K562 (cell line): Measurements from ENCODE around the gene PCED1B. TPM values are rescaled to one million over a fixed set of nuclear protein-coding genes. Genes with fewer than 3 reads are reported as not detected.
A peak's percentile ranks its signal among the peaks of the same experiment; 100 is the strongest.

Source experiments
- ATAC-seq: fragments of 200-7000 bp; cut with Tn5 transposase; 3 replicates; pipeline ENCODE4 v1.9.1; 2020; ENCODE audit warnings: moderate library complexity
- BruUV-seq: library from RNA; stranded (reverse); fragments of 400-500 nt; replicated peaks from 2 replicates; lab custom pipeline; 2021; lab: Mats Ljungman, UMichigan
- CTCF ChIA-PET: fragments of 300-600 bp; formaldehyde crosslinking; extraction: SDS; loops from one replicate; lab custom pipeline; 2021; ENCODE audit warnings: low intra/inter-chr PET ratio; lab: Yijun Ruan, JAX
- POLR2A ChIA-PET: fragments of 300-600, 350-650 bp; sonication (Branson Sonifier 250); formaldehyde crosslinking; extraction: SDS; loops from one replicate; lab custom pipeline; 2021; ENCODE audit warnings: antibody characterized with exemption, inconsistent platforms; lab: Yijun Ruan, JAX
- DNase-seq, 4 experiments: peaks; one replicate each; pipeline versions ENCODE4 v3.0.0 to v3.0.0-alpha.2; 2011 to 2018; ENCODE audit warnings: low spot score in 3 of 4, mixed read lengths in 3 of 4; ENCODE audit errors: extremely low read depth in 1 of 4
- FAIRE-seq: peaks from 2 replicates; lab custom pipeline; 2011; peaks lifted over from hg19 to GRCh38; lab: Jason Lieb, UNC
- H2AFZ ChIP-seq: 2 replicates; pipeline ENCODE4 v1.6.0; 2011; ENCODE audit warnings: low read depth, low read length, control low read depth, inconsistent platforms
- H3K27ac ChIP-seq: fragments of 200-600 bp; 3 replicates; pipeline ENCODE4 v1.8.0; 2011; ENCODE audit warnings: low read depth, mild to moderate bottlenecking, control low read depth, inconsistent platforms, low read length, moderate library complexity, mixed read lengths; ENCODE audit errors: extremely low read depth
- H3K27me3 ChIP-seq, 2 experiments: fragments of 300-600 bp in 1 of 2; 2 replicates in 1 of 2; 3 replicates in 1 of 2; pipeline versions ENCODE4 v1.6.0 to v1.8.0; 2011; ENCODE audit warnings: inconsistent platforms in 2 of 2, low read length in 2 of 2, mild to moderate bottlenecking in 1 of 2, mixed read lengths in 1 of 2, moderate library complexity in 1 of 2; ENCODE audit not compliant: control insufficient read depth in 2 of 2, insufficient read depth in 2 of 2
- H3K36me3 ChIP-seq: fragments of 300-600 bp; 3 replicates; pipeline ENCODE4 v1.8.0; 2011; ENCODE audit warnings: mild to moderate bottlenecking, low read length, inconsistent platforms; ENCODE audit not compliant: control insufficient read depth, insufficient read depth
- H3K4me1 ChIP-seq, 2 experiments: fragments of 200-600 bp in 1 of 2; replicated peaks in 1 of 2; 2 replicates in 1 of 2; 3 replicates in 1 of 2; pipeline versions ENCODE4 v1.5.1 to v1.8.0; 2011; ENCODE audit warnings: inconsistent platforms in 2 of 2, low read length in 2 of 2, mild to moderate bottlenecking in 1 of 2, mixed read lengths in 1 of 2, moderate library complexity in 1 of 2; ENCODE audit not compliant: control insufficient read depth in 2 of 2, insufficient read depth in 2 of 2
- H3K4me2 ChIP-seq: 2 replicates; pipeline ENCODE4 v1.6.1; 2011; ENCODE audit warnings: low read length, control low read depth, inconsistent platforms, mixed read lengths; ENCODE audit not compliant: insufficient read depth
- H3K4me3 ChIP-seq: fragments of 200-600 bp; sonication (generic), shearing (Covaris generic); 2 replicates; pipeline ENCODE4 v1.5.1; 2016; ENCODE audit warnings: control low read depth, inconsistent platforms
- H3K79me2 ChIP-seq: fragments of 200-600 bp; 3 replicates; pipeline ENCODE4 v1.8.0; 2011; ENCODE audit warnings: low read length, inconsistent platforms; ENCODE audit not compliant: control insufficient read depth, insufficient read depth
- H3K9ac ChIP-seq, 2 experiments: 2 replicates each; pipeline versions ENCODE4 v1.6.0 to v1.6.1; 2011; ENCODE audit warnings: low read depth in 2 of 2, low read length in 2 of 2, control low read depth in 1 of 2, inconsistent platforms in 1 of 2, mild to moderate bottlenecking in 1 of 2, mixed read lengths in 1 of 2; ENCODE audit not compliant: insufficient read depth in 1 of 2
- H3K9me1 ChIP-seq: one replicate; pipeline ENCODE4 v1.6.0; 2011; ENCODE audit warnings: inconsistent platforms, mild to moderate bottlenecking, low read length, moderate library complexity; ENCODE audit not compliant: control insufficient read depth, insufficient read depth
- H3K9me3 ChIP-seq: replicated peaks from 2 replicates; pipeline ENCODE4 v1.5.1; 2011; ENCODE audit warnings: low read depth, low read length, inconsistent platforms; ENCODE audit not compliant: control insufficient read depth, insufficient read depth
- H4K20me1 ChIP-seq: replicated peaks from 2 replicates; pipeline ENCODE4 v1.6.1; 2011; ENCODE audit warnings: low read length, inconsistent platforms, mixed read lengths; ENCODE audit not compliant: control insufficient read depth, insufficient read depth
- BRCA1 ChIP-seq, 2 experiments: fragments of 450-650 bp in 1 of 2; sonication (generic) in 1 of 2; formaldehyde crosslinking in 1 of 2; IDR thresholded peaks; 2 replicates each; pipeline versions ENCODE4 v1.5.0 to v1.6.1; 2017 to 2020; ENCODE audit warnings: mild to moderate bottlenecking in 1 of 2, missing genetic modification reagents in 1 of 2
- CBX5 ChIP-seq: IDR thresholded peaks from 2 replicates; pipeline ENCODE4 v1.6.1; 2014; ENCODE audit warnings: low read depth, borderline replicate concordance
- EP300 ChIP-seq: IDR thresholded peaks from 2 replicates; pipeline ENCODE4 v1.6.1; 2012; ENCODE audit warnings: low read length, improper control_type of control experiment
- ETS1 ChIP-seq: conservative IDR thresholded peaks from 2 replicates; pipeline ENCODE4 v1.6.1; 2011; ENCODE audit warnings: low read depth, mild to moderate bottlenecking, low read length; ENCODE audit not compliant: control insufficient read depth
- FOXJ2 ChIP-seq: fragments of 200-800 bp; sonication (Bioruptor generic); IDR thresholded peaks from 2 replicates; pipeline ENCODE4 v1.6.1; 2016; ENCODE audit warnings: missing genetic modification characterization, missing compliant biosample characterization
- HOXB6 ChIP-seq: fragments of 250-450 bp; sonication (Bioruptor Pico); IDR thresholded peaks from 2 replicates; pipeline ENCODE4 v1.5.1; 2022; ENCODE audit warnings: mild to moderate bottlenecking, borderline replicate concordance
- KLF13 ChIP-seq: fragments of 450-650 bp; IDR thresholded peaks from 2 replicates; pipeline ENCODE4 v1.6.1; 2016; ENCODE audit warnings: missing genetic modification characterization, low read depth, mild to moderate bottlenecking, missing compliant biosample characterization, moderate library complexity, borderline replicate concordance
- L3MBTL2 ChIP-seq: fragments of 450-650 bp; IDR thresholded peaks from 2 replicates; pipeline ENCODE4 v1.6.1; 2016; ENCODE audit warnings: mild to moderate bottlenecking, moderate library complexity
- LCOR ChIP-seq: sonication (generic); formaldehyde crosslinking; IDR thresholded peaks from 2 replicates; pipeline ENCODE4 v1.8.0; 2022; ENCODE audit warnings: mild to moderate bottlenecking, missing genetic modification reagents
- MEIS2 ChIP-seq: fragments of 450-650 bp; IDR thresholded peaks from 2 replicates; pipeline ENCODE4 v1.6.1; 2014; ENCODE audit warnings: mild to moderate bottlenecking; ENCODE audit not compliant: partially characterized antibody
- NEUROD1 ChIP-seq: fragments of 150-350 bp; IDR thresholded peaks from 2 replicates; pipeline ENCODE4 v1.6.1; 2014; ENCODE audit warnings: borderline replicate concordance, low read length, low read depth; ENCODE audit not compliant: partially characterized antibody
- SIN3A ChIP-seq, 2 experiments: fragments of 150-350 bp in 1 of 2; IDR thresholded peaks; 2 replicates each; pipeline ENCODE4 v1.6.1; 2011 to 2016; ENCODE audit warnings: borderline replicate concordance in 2 of 2, low read depth in 2 of 2, low read length in 2 of 2, mild to moderate bottlenecking in 2 of 2, moderate library complexity in 2 of 2; ENCODE audit not compliant: control insufficient read depth in 1 of 2
- SMARCC2 ChIP-seq: fragments of 450-650 bp; IDR thresholded peaks from 2 replicates; pipeline ENCODE4 v1.6.1; 2017; ENCODE audit warnings: antibody characterized with exemption, moderate library complexity, mild to moderate bottlenecking, low read depth
- TEAD2 ChIP-seq: fragments of 450-650 bp; IDR thresholded peaks from 2 replicates; pipeline ENCODE4 v1.6.1; 2016; ENCODE audit warnings: missing genetic modification characterization, control low read depth, missing compliant biosample characterization
- TEAD4 ChIP-seq, 2 experiments: sonication (generic) in 1 of 2; formaldehyde crosslinking in 1 of 2; IDR thresholded peaks; 2 replicates each; pipeline versions ENCODE4 v1.6.1 to v1.8.0; 2012 to 2022; ENCODE audit warnings: borderline replicate concordance in 1 of 2, inconsistent platforms in 1 of 2, low read length in 1 of 2, mild to moderate bottlenecking in 1 of 2, missing genetic modification reagents in 1 of 2
- ZKSCAN3 ChIP-seq: fragments of 250-450 bp; sonication (Bioruptor Pico); IDR thresholded peaks from 2 replicates; pipeline ENCODE4 v1.4.0; 2020
- ZNF140 ChIP-seq: fragments of 250-450 bp; sonication (Bioruptor Pico); IDR thresholded peaks from 2 replicates; pipeline ENCODE4 v1.8.0; 2021; ENCODE audit warnings: moderate library complexity, mild to moderate bottlenecking, inconsistent platforms
- ZNF146 ChIP-seq: IDR thresholded peaks from one replicate; pipeline ENCODE4 v1.6.1; 2018; ENCODE audit warnings: missing compliant biosample characterization; ENCODE audit not compliant: unreplicated experiment
- ZNF436 ChIP-seq: fragments of 250-450, 450-650 bp; sonication (Bioruptor Pico); formaldehyde crosslinking; IDR thresholded peaks from 2 replicates; pipeline ENCODE4 v1.7.0; 2020; ENCODE audit warnings: mild to moderate bottlenecking
- ZZZ3 ChIP-seq: fragments of 450-650 bp; IDR thresholded peaks from 2 replicates; pipeline ENCODE4 v1.6.1; 2016; ENCODE audit warnings: antibody characterized with exemption, mild to moderate bottlenecking, moderate library complexity
- WGBS: fragments of 100-300 bp; shearing (Covaris generic); methylation state at CpG from one replicate; pipeline ENCODE4 v1.1.6; 2016; ENCODE audit warnings: low coverage, mixed read lengths; ENCODE audit not compliant: insufficient coverage; ENCODE audit errors: missing lambda C conversion rate; 5-methylcytosine and 5-hydroxymethylcytosine counted together
- in situ Hi-C: fragments of 300-500 bp; cut with MboI; formaldehyde crosslinking; loops from 4 replicates; pipeline ENCODE4 v1.15.0; 2018; ENCODE audit warnings: inconsistent platforms, mixed read lengths
- intact Hi-C: fragments of 100-400 bp; cut with micrococcal nuclease; formaldehyde crosslinking; loops from 2 replicates; pipeline ENCODE4 v1.14.2; 2022
- polyA plus RNA-seq, 8 experiments: library from polyadenylated mRNA; depleted of rRNA in 4 of 8; stranded (reverse) in 5 of 8; unstranded in 3 of 8; fragments of >200 nt; fragmentation: Nextera tagmentation in 2 of 8; fragmentation: Illumina TruSeq in 1 of 8; extraction: Ambion mirVana in 2 of 8; extraction: Trizol in 1 of 8; gene quantifications; 2 replicates each; pipeline versions ENCODE4 v1.2.1 to v1.2.3, GENCODE V29; 2011 to 2014; ENCODE audit warnings: inconsistent platforms in 1 of 8, missing spikeins in 1 of 8
- total RNA-seq, 7 experiments: library from RNA; depleted of rRNA in 6 of 7; stranded (reverse); fragments of >200 nt in 6 of 7; fragmentation: Illumina TruSeq in 2 of 7; extraction: Trizol in 2 of 7; gene quantifications; 2 replicates each; pipeline versions ENCODE4 v1.2.1 to v1.2.3, GENCODE V29; 2011 to 2021; ENCODE audit warnings: low replicate concordance in 1 of 7

Gene PCED1B
- total and polyA plus RNA-seq, 9 of the 15 experiments (the other 6 are each of a cell fraction or from before 2014, with no cell fraction given): 1.2 to 9.3 (median 2.5) TPM

GRCh38 chr12:47156167-47156736 is 76.8 kb downstream of the PCED1B start (continued):
- peak; percentile 5; the same call in 1 of the 2 replicates for TF ChIP-seq EP300
- 0 out of 2 replicates have a peak, but pooled peaks have one; percentile 34 for TF ChIP-seq TEAD2 (tag)
- peak; percentile 27 for TF ChIP-seq NEUROD1
- TF ChIP-seq FOXJ2: peak; percentile 98
- TF ChIP-seq L3MBTL2: peak; percentile 22; the same call in 1 of the 2 replicates
- TF ChIP-seq SIN3A (IDR thresholded peaks at IDR 0.05; ENCODE audit: borderline replicate concordance in 2 of 2, control insufficient read depth in 1 of 2, low read depth in 2 of 2, low read length in 2 of 2): no peak

GRCh38 chr12:47158792-47159191 is 79.4 kb downstream of the PCED1B start:
- in situ Hi-C loops: no loop called here
- Histone ChIP-seq H3K9me1 (no peaks in the 10 kb centered on the region), H3K4me1 (peaks cover 3 to 14% of the 10 kb centered on the region in 2 experiments; a peak in 4 of 5 replicates), H3K4me3 (no peak overlapping the region), H3K79me2 (no peaks in the 10 kb centered on the region), H2AFZ (no peak overlapping the region), H3K27me3 (no peaks in the 10 kb centered on the region), H3K9me3 (no peaks in the 10 kb centered on the region), H3K27ac (no peak overlapping the region), H3K36me3 (no peaks in the 10 kb centered on the region), H4K20me1 (no peaks in the 10 kb centered on the region), H3K4me2 (peak overlapping the region; percentile 0; the same call in 1 of the 2 replicates), H3K9ac (no peak overlapping the region)
- ChIA-PET POLR2A (no interaction called here), CTCF (no interaction called here)
- ATAC-seq (no peak), FAIRE-seq (peak; percentile 29), DNase-seq (peak in 1 of 4 experiments; percentile 40)
- intact Hi-C loops: no loop called here
- BruUV-seq: no TSS peak
- 0% methylated on average over 1 of the region's 1 CpG for WGBS
- TF ChIP-seq ZNF436 (CRISPR knock-in tag): no peak
- no peak for TF ChIP-seq MEIS2
- no peak for TF ChIP-seq ETS1
- 0 out of 2 replicates have a peak, but pooled peaks have one; percentile 60 for TF ChIP-seq SMARCC2
- TF ChIP-seq CBX5: no peak
- no peak for TF ChIP-seq ZZZ3
- no peak for TF ChIP-seq ZNF140 (CRISPR knock-in tag)
- no peak for TF ChIP-seq HOXB6 (CRISPR knock-in tag)
- TF ChIP-seq ZNF146: peak; percentile 63
- no peak for TF ChIP-seq LCOR (CRISPR knock-in tag)
- TF ChIP-seq SIN3A (IDR thresholded peaks at IDR 0.05; ENCODE audit: borderline replicate concordance in 2 of 2, control insufficient read depth in 1 of 2, low read depth in 2 of 2, low read length in 2 of 2): no peak
- no peak for TF ChIP-seq KLF13 (tag)
- no peak for TF ChIP-seq BRCA1 (IDR thresholded peaks at IDR 0.05)
- no peak for TF ChIP-seq BRCA1 (CRISPR knock-in tag; IDR thresholded peaks at IDR 0.05)
- peak; percentile 58 for TF ChIP-seq TEAD4 (IDR thresholded peaks at IDR 0.05; ENCODE audit: low read length)
- TF ChIP-seq TEAD4 (CRISPR knock-in tag; IDR thresholded peaks at IDR 0.05; ENCODE audit: borderline replicate concordance): no peak
- TF ChIP-seq ZKSCAN3 (CRISPR knock-in tag): no peak
